PC-9 (cell line): ENCODE results near the gene DHX58. TPM values are rescaled to one million over a fixed set of nuclear protein-coding genes. Genes with fewer than 3 reads are reported as not detected.

Experiments
- BruUV-seq: library from RNA; stranded (reverse); fragments of 400-500 nt; replicated peaks from 2 replicates; lab custom pipeline; 2021; lab: Mats Ljungman, UMichigan
- CTCF ChIA-PET: fragments of 300-600 bp; sonication (Branson Sonifier 250); formaldehyde crosslinking; loops from one replicate; lab custom pipeline; 2022; ENCODE audit warnings: antibody characterized with exemption; lab: Charles Lee
- POLR2A ChIA-PET: fragments of 300-600 bp; sonication (Branson Sonifier 250); formaldehyde crosslinking; loops from one replicate; lab custom pipeline; 2022; ENCODE audit warnings: antibody characterized with exemption; ENCODE audit not compliant: unreplicated experiment; lab: Charles Lee
- DNase-seq, 2 experiments: peaks; one replicate each; pipeline versions ENCODE4 v3.0.0 to v3.0.0-alpha.2; 2015 to 2022; ENCODE audit warnings: mixed read lengths in 1 of 2
- H2AFZ ChIP-seq: fragments of 200-600 bp; sonication (generic); 2 replicates; pipeline ENCODE4 v1.8.1; 2017; ENCODE audit warnings: antibody characterized with exemption
- H3F3A ChIP-seq: fragments of 200-600 bp; sonication (generic); 2 replicates; pipeline ENCODE4 v1.8.1; 2017; ENCODE audit warnings: antibody characterized with exemption, mild to moderate bottlenecking, low read depth; ENCODE audit not compliant: insufficient read depth
- H3K27ac ChIP-seq: fragments of 200-600 bp; sonication (generic); 2 replicates; pipeline ENCODE4 v1.6.1; 2016; ENCODE audit warnings: mixed run types
- H3K27me3 ChIP-seq: fragments of 200-600 bp; sonication (generic); 2 replicates; pipeline ENCODE4 v1.6.1; 2016; ENCODE audit warnings: low read depth, mixed run types; ENCODE audit not compliant: insufficient read depth
- H3K36me3 ChIP-seq: fragments of 200-600 bp; sonication (generic); 2 replicates; pipeline ENCODE4 v1.6.1; 2016; ENCODE audit warnings: low read depth, mixed run types
- H3K4me1 ChIP-seq: fragments of 200-600 bp; sonication (generic); replicated peaks from 2 replicates; pipeline ENCODE4 v1.6.1; 2016; ENCODE audit warnings: mixed run types; ENCODE audit not compliant: insufficient read depth
- H3K4me2 ChIP-seq: fragments of 200-600 bp; sonication (generic); 2 replicates; pipeline ENCODE4 v1.6.1; 2017; ENCODE audit warnings: mixed run types
- H3K4me3 ChIP-seq: fragments of 200-600 bp; sonication (generic); 2 replicates; pipeline ENCODE4 v1.6.1; 2016; ENCODE audit warnings: mixed run types
- H3K79me2 ChIP-seq: fragments of 200-600 bp; sonication (generic); 2 replicates; pipeline ENCODE4 v1.6.1; 2017; ENCODE audit warnings: low read depth, mixed run types
- H3K9me2 ChIP-seq: fragments of 200-600 bp; sonication (generic); 2 replicates; pipeline ENCODE4 v1.8.1; 2017; ENCODE audit warnings: mild to moderate bottlenecking; ENCODE audit not compliant: insufficient read depth
- H3K9me3 ChIP-seq: fragments of 200-600 bp; sonication (generic); 2 replicates; pipeline ENCODE4 v1.8.1; 2016; ENCODE audit warnings: low read depth; ENCODE audit not compliant: insufficient read depth
- H4K20me1 ChIP-seq: fragments of 200-600 bp; sonication (generic); 2 replicates; pipeline ENCODE4 v1.8.1; 2017; ENCODE audit not compliant: insufficient read depth
- EZH2 ChIP-seq: fragments of 200-600 bp; sonication (generic); IDR thresholded peaks from 2 replicates; pipeline ENCODE4 v1.8.0; 2017; ENCODE audit warnings: antibody characterized with exemption, low read depth
- intact Hi-C: fragments of 100-400 bp; cut with micrococcal nuclease; formaldehyde crosslinking; loops from one replicate; pipeline ENCODE4 v1.10.0; 2022; ENCODE audit not compliant: unreplicated experiment
- total RNA-seq: library from RNA; stranded (reverse); gene quantifications from 2 replicates; pipeline ENCODE4 v1.2.3, GENCODE V29; 2021
- TF ChIP-seq, protein P1 (sequence below): fragments of 200-600 bp; sonication (generic); conservative IDR thresholded peaks from 2 replicates; pipeline ENCODE4 v1.6.1; 2017; ENCODE audit warnings: mixed run types, antibody characterized with exemption, mild to moderate bottlenecking, moderate library complexity

Gene DHX58
- total RNA-seq, 1 experiment from 2014 or later, result 17.9 TPM

GRCh38 chr17:42106009-42106408 lies 6.5 kb downstream of the DHX58 start:
- TF ChIP-seq EZH2, result no peak
- TF ChIP-seq, protein P1, sequence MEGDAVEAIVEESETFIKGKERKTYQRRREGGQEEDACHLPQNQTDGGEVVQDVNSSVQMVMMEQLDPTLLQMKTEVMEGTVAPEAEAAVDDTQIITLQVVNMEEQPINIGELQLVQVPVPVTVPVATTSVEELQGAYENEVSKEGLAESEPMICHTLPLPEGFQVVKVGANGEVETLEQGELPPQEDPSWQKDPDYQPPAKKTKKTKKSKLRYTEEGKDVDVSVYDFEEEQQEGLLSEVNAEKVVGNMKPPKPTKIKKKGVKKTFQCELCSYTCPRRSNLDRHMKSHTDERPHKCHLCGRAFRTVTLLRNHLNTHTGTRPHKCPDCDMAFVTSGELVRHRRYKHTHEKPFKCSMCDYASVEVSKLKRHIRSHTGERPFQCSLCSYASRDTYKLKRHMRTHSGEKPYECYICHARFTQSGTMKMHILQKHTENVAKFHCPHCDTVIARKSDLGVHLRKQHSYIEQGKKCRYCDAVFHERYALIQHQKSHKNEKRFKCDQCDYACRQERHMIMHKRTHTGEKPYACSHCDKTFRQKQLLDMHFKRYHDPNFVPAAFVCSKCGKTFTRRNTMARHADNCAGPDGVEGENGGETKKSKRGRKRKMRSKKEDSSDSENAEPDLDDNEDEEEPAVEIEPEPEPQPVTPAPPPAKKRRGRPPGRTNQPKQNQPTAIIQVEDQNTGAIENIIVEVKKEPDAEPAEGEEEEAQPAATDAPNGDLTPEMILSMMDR, result no peak
- ChIA-PET POLR2A (interaction anchor here (0.6 kb wide), 1 partner anchor 217 kb away, joined by 3 read pairs; no protein-coding TSS in a partner anchor), CTCF (no interaction called here)
- intact Hi-C loops, result no loop called here
- Histone ChIP-seq H3K27me3 (no peaks in the 10 kb centered on the region), H3K27ac (no peak overlapping the region), H3K36me3 (no peaks in the 10 kb centered on the region), H3K79me2 (no peaks in the 10 kb centered on the region), H3K9me3 (no peaks in the 10 kb centered on the region), H3F3A (peaks cover 5% of the 10 kb centered on the region; the same call in 1 of the 2 replicates), H3K4me1 (no peaks in the 10 kb centered on the region), H4K20me1 (no peaks in the 10 kb centered on the region), H3K9me2 (no peaks in the 10 kb centered on the region), H3K4me2 (no peak overlapping the region), H2AFZ (no peak overlapping the region), H3K4me3 (no peak overlapping the region)
- BruUV-seq, result no TSS peak
- DNase-seq, result no peak

DNA sequence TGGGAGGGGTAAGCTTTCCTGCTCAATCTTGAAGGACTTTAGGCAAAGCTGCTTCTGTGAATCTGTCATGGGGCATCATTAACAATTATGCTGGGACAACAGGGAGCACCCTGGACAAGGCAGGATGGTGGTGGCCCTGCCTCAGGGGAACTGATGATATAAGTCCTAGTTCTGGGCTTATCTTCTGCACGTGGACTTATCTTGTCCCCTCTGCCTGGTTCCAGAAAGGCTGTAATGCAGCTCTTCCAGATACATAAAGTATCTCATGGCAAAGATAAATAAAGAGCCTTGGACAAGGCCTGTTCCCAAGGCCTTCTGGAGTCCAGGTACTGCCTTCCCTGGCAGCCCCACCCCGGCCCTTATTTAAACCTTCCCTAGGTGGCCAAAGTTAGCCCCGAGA lies 8.2 kb downstream of the DHX58 start:
- Histone ChIP-seq H3K9me3 (no peaks in the 10 kb centered on the region), H4K20me1 (no peaks in the 10 kb centered on the region), H3K4me2 (no peak overlapping the region), H3K79me2 (no peaks in the 10 kb centered on the region), H3K27me3 (no peaks in the 10 kb centered on the region), H3F3A (peaks cover 5% of the 10 kb centered on the region; the same call in 1 of the 2 replicates), H3K27ac (no peak overlapping the region), H2AFZ (no peak overlapping the region), H3K9me2 (no peaks in the 10 kb centered on the region), H3K4me1 (no peaks in the 10 kb centered on the region), H3K36me3 (no peaks in the 10 kb centered on the region), H3K4me3 (no peak overlapping the region)
- no TSS peak for BruUV-seq
- ChIA-PET POLR2A (no interaction called here), CTCF (interaction anchor here (1.1 kb wide), 1 partner anchor 79 kb away, joined by 3 read pairs; no protein-coding TSS in a partner anchor)
- no peak for TF ChIP-seq EZH2
- TF ChIP-seq, protein P1, result no peak
- intact Hi-C loops, result loop anchor here (5.0 kb wide), 1 partner anchor 52 kb away; the partner anchor contains the start of gene C17orf113
- no peak for DNase-seq

DNA sequence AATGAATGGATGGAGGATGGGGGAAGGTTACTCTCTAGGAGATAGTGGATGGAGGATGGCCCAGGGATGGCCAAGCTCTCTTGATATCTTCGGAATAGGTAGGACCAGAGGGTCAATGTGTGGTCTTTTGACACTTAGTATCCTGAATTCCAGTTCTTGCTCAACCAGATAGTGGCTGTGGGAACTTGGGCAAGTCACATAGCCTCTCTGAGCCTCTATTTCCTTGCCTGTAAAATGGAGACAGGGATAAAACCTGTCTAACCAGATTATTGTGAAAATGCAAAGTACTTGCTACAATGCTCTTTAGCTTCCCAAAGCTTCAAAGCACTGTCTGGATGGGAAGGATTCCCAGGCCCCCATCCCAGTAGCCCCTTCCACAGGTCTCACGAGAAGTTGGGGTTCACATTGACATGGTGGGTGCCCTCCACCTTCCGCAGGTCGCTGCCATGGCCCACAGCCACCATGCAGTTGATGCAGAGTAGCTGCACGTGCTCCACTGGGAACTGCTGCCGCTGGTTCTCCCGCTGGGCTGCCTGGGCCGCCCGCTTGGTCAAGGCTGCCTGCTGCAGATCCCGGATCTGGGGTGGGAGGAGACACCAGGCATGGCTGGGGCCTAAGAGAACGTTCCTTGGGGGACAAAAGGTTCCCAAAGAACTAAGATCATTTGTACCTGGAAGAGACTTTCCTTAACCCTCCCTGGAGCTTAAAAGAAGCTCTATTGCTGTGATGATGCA lies 9.1 kb downstream of the DHX58 start:
- no peaks in the 10 kb centered on the region for H3K27me3 ChIP-seq
- H3K27ac ChIP-seq, result no peak overlapping the region
- H3K4me2 ChIP-seq, result no peak overlapping the region
- CTCF ChIA-PET, result interaction anchor here (1.1 kb wide), 1 partner anchor 78 kb away, joined by 3 read pairs; no protein-coding TSS in a partner anchor
- intact Hi-C loops, result loop anchor here (5.0 kb wide), 1 partner anchor 51 kb away; the partner anchor contains the start of gene C17orf113
- no peak for DNase-seq
- H3K4me3 ChIP-seq, result no peak overlapping the region
- H3F3A ChIP-seq, result peaks cover 5% of the 10 kb centered on the region; the same call in 1 of the 2 replicates
- H2AFZ ChIP-seq, result no peak overlapping the region
- H3K4me1 ChIP-seq, result no peaks in the 10 kb centered on the region
- no peak for TF ChIP-seq EZH2
- TF ChIP-seq, protein P1, result no peak
- no peaks in the 10 kb centered on the region for H4K20me1 ChIP-seq
- no peaks in the 10 kb centered on the region for H3K9me3 ChIP-seq
- POLR2A ChIA-PET, result interaction anchor here (0.5 kb wide), 1 partner anchor 1213 kb away, joined by 3 read pairs; no protein-coding TSS in a partner anchor
- H3K79me2 ChIP-seq, result no peaks in the 10 kb centered on the region
- no peaks in the 10 kb centered on the region for H3K9me2 ChIP-seq
- no TSS peak for BruUV-seq
- H3K36me3 ChIP-seq, result no peaks in the 10 kb centered on the region
